ENCODE results near the gene EXOSC2.

Gene EXOSC2

GRCh38 chr9:130732793-130733221 lies 39.2 kb downstream of the EXOSC2 start:
- in situ Hi-C loops (cut with MboI; ENCODE audit: low sequenced_read_pairs) = no loop called here

- in situ Hi-C loops (cut with MboI; ENCODE audit: low sequenced_read_pairs) = no loop called here
Observed at GRCh38 chr9:130735566-130735965, 42.0 kb downstream of the EXOSC2 start.

- in situ Hi-C loops (cut with MboI; ENCODE audit: low sequenced_read_pairs) = no loop called here
Observed at GRCh38 chr9:130736834-130737233, 43.3 kb downstream of the EXOSC2 start.

GRCh38 chr9:130738281-130738680 lies 44.7 kb downstream of the EXOSC2 start:
- in situ Hi-C loops (cut with MboI; ENCODE audit: low sequenced_read_pairs) = no loop called here

GRCh38 chr9:130739081-130739480 lies 45.5 kb downstream of the EXOSC2 start:
- in situ Hi-C loops (cut with MboI; ENCODE audit: low sequenced_read_pairs) = no loop called here

GRCh38 chr9:130740218-130741023 lies 46.8 kb downstream of the EXOSC2 start:
- in situ Hi-C loops (cut with MboI; ENCODE audit: low sequenced_read_pairs) = no loop called here

GRCh38 chr9:130741024-130741305 lies 47.4 kb downstream of the EXOSC2 start:
- in situ Hi-C loops (cut with MboI; ENCODE audit: low sequenced_read_pairs) = no loop called here

GRCh38 chr9:130741831-130742449 lies 48.4 kb downstream of the EXOSC2 start:
- in situ Hi-C loops (cut with MboI; ENCODE audit: low sequenced_read_pairs) = no loop called here

GRCh38 chr9:130743656-130744055 lies 50.1 kb downstream of the EXOSC2 start:
- in situ Hi-C loops (cut with MboI; ENCODE audit: low sequenced_read_pairs) = no loop called here

- in situ Hi-C loops (cut with MboI; ENCODE audit: low sequenced_read_pairs) = no loop called here
Observed at GRCh38 chr9:130745210-130745800, 51.7 kb downstream of the EXOSC2 start.

GRCh38 chr9:130745829-130746228 lies 52.2 kb downstream of the EXOSC2 start:
- in situ Hi-C loops (cut with MboI; ENCODE audit: low sequenced_read_pairs) = no loop called here

- in situ Hi-C loops (cut with MboI; ENCODE audit: low sequenced_read_pairs) = no loop called here
Observed at GRCh38 chr9:130746434-130747212, 53.0 kb downstream of the EXOSC2 start.

- in situ Hi-C loops (cut with MboI; ENCODE audit: low sequenced_read_pairs) = no loop called here
Observed at GRCh38 chr9:130751631-130752355, 58.2 kb downstream of the EXOSC2 start.
